K562 (cell line): Measurements from ENCODE around the gene HINT3. TPM values are rescaled to one million over a fixed set of nuclear protein-coding genes. Genes with fewer than 3 reads are reported as not detected.

Experiments used
- ARID3A ChIP-seq: IDR thresholded peaks from 2 replicates; pipeline ENCODE4 v1.6.1; 2012; ENCODE audit warnings: low read depth, low read length, improper control_type of control experiment, borderline replicate concordance
- CBFA2T2 ChIP-seq: fragments of 450-650 bp; conservative IDR thresholded peaks from 2 replicates; pipeline ENCODE4 v1.6.1; 2017; ENCODE audit warnings: mild to moderate bottlenecking
- LARP7 ChIP-seq: fragments of 450-650 bp; IDR thresholded peaks from 2 replicates; pipeline ENCODE4 v1.6.1; 2016
- MTA2 ChIP-seq: fragments of 450-650 bp; IDR thresholded peaks from 2 replicates; pipeline ENCODE4 v1.6.1; 2016; ENCODE audit warnings: low read depth
- NCOA1 ChIP-seq: fragments of 450-650 bp; IDR thresholded peaks from 2 replicates; pipeline ENCODE4 v1.6.1; 2016; ENCODE audit warnings: low read depth
- PBX2 ChIP-seq, 2 experiments: IDR thresholded peaks in 1 of 2; conservative IDR thresholded peaks in 1 of 2; 2 replicates each; pipeline ENCODE4 v1.6.1; 2016; ENCODE audit warnings: low read depth in 2 of 2, mild to moderate bottlenecking in 1 of 2, missing compliant biosample characterization in 1 of 2, missing genetic modification characterization in 1 of 2, moderate library complexity in 1 of 2
- RBFOX2 ChIP-seq: fragments of 200-400 bp; formaldehyde crosslinking; IDR thresholded peaks from 2 replicates; pipeline ENCODE4 v1.6.1; 2017; ENCODE audit warnings: low read depth, mild to moderate bottlenecking, low read length, moderate library complexity
- SMARCB1 ChIP-seq: IDR thresholded peaks from 2 replicates; pipeline ENCODE4 v1.6.1; 2011; ENCODE audit warnings: improper control_type of control experiment, low read depth; ENCODE audit not compliant: insufficient read length
- STAT5A ChIP-seq: IDR thresholded peaks from 2 replicates; pipeline ENCODE4 v1.6.1; 2012; ENCODE audit warnings: low read length, inconsistent platforms, borderline replicate concordance
- ZEB2 ChIP-seq: fragments of 450-650 bp; IDR thresholded peaks from 2 replicates; pipeline ENCODE4 v1.6.1; 2016
- ZNF318 ChIP-seq, 2 experiments: fragments of 450-650 bp; IDR thresholded peaks; 2 replicates each; pipeline ENCODE4 v1.6.1; 2016; ENCODE audit warnings: mild to moderate bottlenecking in 2 of 2, borderline replicate concordance in 1 of 2, low read depth in 1 of 2, moderate library complexity in 1 of 2
- polyA plus RNA-seq, 8 experiments: library from polyadenylated mRNA; depleted of rRNA in 4 of 8; stranded (reverse) in 5 of 8; unstranded in 3 of 8; fragments of >200 nt; fragmentation: Nextera tagmentation in 2 of 8; fragmentation: Illumina TruSeq in 1 of 8; extraction: Ambion mirVana in 2 of 8; extraction: Trizol in 1 of 8; gene quantifications; 2 replicates each; pipeline versions ENCODE4 v1.2.1 to v1.2.3, GENCODE V29; 2011 to 2014; ENCODE audit warnings: inconsistent platforms in 1 of 8, missing spikeins in 1 of 8
- total RNA-seq, 7 experiments: library from RNA; depleted of rRNA in 6 of 7; stranded (reverse); fragments of >200 nt in 6 of 7; fragmentation: Illumina TruSeq in 2 of 7; extraction: Trizol in 2 of 7; gene quantifications; 2 replicates each; pipeline versions ENCODE4 v1.2.1 to v1.2.3, GENCODE V29; 2011 to 2021; ENCODE audit warnings: low replicate concordance in 1 of 7

Gene HINT3
- total and polyA plus RNA-seq, 9 of the 15 experiments (the other 6 are each of a cell fraction or from before 2014, with no cell fraction given), result 1.4 to 16.6 (median 10.8) TPM

DNA sequence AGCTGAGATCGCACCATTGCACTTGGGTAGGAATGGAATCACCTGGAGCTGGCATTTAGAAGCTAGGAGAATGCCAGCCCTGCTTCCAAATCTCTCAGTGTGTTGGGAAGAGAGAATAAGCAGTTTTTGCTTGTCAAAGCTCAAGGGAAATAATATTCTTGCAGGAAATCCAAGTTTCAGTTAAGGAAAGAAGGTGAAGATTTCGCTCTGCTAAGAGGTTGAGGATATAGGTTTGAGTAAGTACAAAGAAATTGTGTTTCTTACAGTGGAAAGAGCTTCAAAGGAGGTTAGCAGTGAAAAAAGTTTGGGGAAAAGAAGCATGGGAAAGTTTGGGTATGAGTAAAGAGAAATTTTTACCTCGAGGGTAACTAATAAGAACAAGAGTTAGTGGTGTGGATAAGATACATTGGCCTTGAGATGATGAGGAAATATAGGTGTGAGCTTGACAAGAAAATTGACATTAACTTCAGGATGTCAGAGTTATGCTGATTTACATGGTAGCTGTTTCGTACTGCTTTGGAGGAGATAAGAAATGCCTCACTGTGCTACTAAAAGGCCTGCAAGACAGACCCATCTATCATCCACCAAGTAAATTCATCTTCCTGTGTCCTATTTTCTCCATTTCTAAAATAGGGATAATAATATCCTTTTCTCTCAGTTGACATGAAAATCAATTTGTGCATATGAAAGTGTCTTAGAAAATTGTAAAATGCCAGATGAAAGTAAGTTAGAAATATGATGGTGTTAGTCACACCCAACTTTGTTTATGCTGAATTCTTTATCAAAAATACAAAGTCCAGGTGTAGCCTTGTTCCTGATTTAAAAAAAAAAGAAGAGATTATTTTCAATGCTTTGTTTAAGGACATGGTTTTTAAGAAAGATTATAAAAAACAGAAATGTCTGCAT is 12.8 kb upstream of the HINT3 start (continued):
- TF ChIP-seq MTA2, result peak; percentile 42; the same call in 1 of the 2 replicates
- no peak for TF ChIP-seq PBX2 (CRISPR knock-in tag; IDR thresholded peaks at IDR 0.05; ENCODE audit: low read depth)
- peak; percentile 97 for TF ChIP-seq PBX2 (tag; conservative IDR thresholded peaks at IDR 0.05; ENCODE audit: low read depth)
- 0 out of 2 replicates have a peak, but pooled peaks have one; percentile 42 for TF ChIP-seq ZEB2
- peak; percentile 48; the same call in 1 of the 2 replicates for TF ChIP-seq STAT5A
- TF ChIP-seq SMARCB1, result no peak
- peak; percentile 43; the same call in 1 of the 2 replicates for TF ChIP-seq ARID3A
- no peak for TF ChIP-seq RBFOX2
- TF ChIP-seq LARP7, result 0 out of 2 replicates have a peak, but pooled peaks have one; percentile 66
- 0 out of 2 replicates have a peak, but pooled peaks have one; percentile 22 for TF ChIP-seq NCOA1
- TF ChIP-seq CBFA2T2, result peak; percentile 37
- peak in 1 of 2 experiments; percentile 55; a peak in 1 of 4 replicates for TF ChIP-seq ZNF318 (IDR thresholded peaks at IDR 0.05; ENCODE audit: borderline replicate concordance in 1 of 2, low read depth in 1 of 2)
